Kidney epithelial cell (primary cell): ENCODE data around the gene MEST. TPM values are rescaled to one million over a fixed set of nuclear protein-coding genes. Genes with fewer than 3 reads are reported as not detected.

Source experiments
- DNase-seq: peaks from one replicate; pipeline ENCODE4 v3.0.0-alpha.2; 2010; ENCODE audit warnings: low read depth
- H3K27me3 ChIP-seq: 2 replicates; pipeline ENCODE4 v1.6.0; 2011; ENCODE audit warnings: low read length; ENCODE audit not compliant: control insufficient read depth, insufficient read depth
- H3K36me3 ChIP-seq: 2 replicates; pipeline ENCODE4 v1.5.1; 2011; ENCODE audit warnings: low read length; ENCODE audit not compliant: control insufficient read depth, insufficient read depth
- H3K4me3 ChIP-seq: 2 replicates; pipeline ENCODE4 v1.5.1; 2011; ENCODE audit warnings: low read depth, mild to moderate bottlenecking, control low read depth, low read length
- CTCF ChIP-seq: IDR thresholded peaks from 2 replicates; pipeline ENCODE4 v1.5.1; 2011; ENCODE audit warnings: mild to moderate bottlenecking, moderate library complexity, low read length, control low read depth, inconsistent platforms; ENCODE audit not compliant: insufficient read depth, poor library complexity, severe bottlenecking
- total RNA-seq: library from RNA; depleted of rRNA; stranded (reverse); fragments of >200 nt; gene quantifications from 2 replicates; pipeline ENCODE4 v1.2.3, GENCODE V29; 2015

The MEST gene
- total RNA-seq, 1 donor from 2014 or later, result 15.2 TPM

GRCh38 chr7:130479716-130480400, 12.0 kb upstream of the MEST start:
- no peak for DNase-seq
- H3K36me3 ChIP-seq, result no peaks in the 10 kb centered on the region
- TF ChIP-seq CTCF, result no peak
- no peaks in the 10 kb centered on the region for H3K27me3 ChIP-seq
- no peak overlapping the region for H3K4me3 ChIP-seq

- Histone ChIP-seq H3K4me3 (no peak overlapping the region), H3K27me3 (no peaks in the 10 kb centered on the region), H3K36me3 (no peaks in the 10 kb centered on the region)
- no peak for TF ChIP-seq CTCF
- no peak for DNase-seq
These were observed 10.0 kb upstream of the MEST start for GRCh38 chr7:130481898-130482297.

GRCh38 chr7:130483031-130483430, 8.9 kb upstream of the MEST start:
- Histone ChIP-seq H3K4me3 (no peak overlapping the region), H3K27me3 (no peaks in the 10 kb centered on the region), H3K36me3 (no peaks in the 10 kb centered on the region)
- DNase-seq, result no peak
- TF ChIP-seq CTCF, result no peak

- no peak for TF ChIP-seq CTCF
- Histone ChIP-seq H3K27me3 (no peaks in the 10 kb centered on the region), H3K4me3 (no peak overlapping the region), H3K36me3 (no peaks in the 10 kb centered on the region)
- no peak for DNase-seq
These were observed 6.2 kb upstream of the MEST start for GRCh38 chr7:130485734-130486113.

GRCh38 chr7:130486114-130486953, 5.6 kb upstream of the MEST start:
- DNase-seq, result no peak
- H3K27me3 ChIP-seq, result no peaks in the 10 kb centered on the region
- TF ChIP-seq CTCF, result peak; percentile 62
- H3K4me3 ChIP-seq, result peak overlapping the region; percentile 18
- H3K36me3 ChIP-seq, result no peaks in the 10 kb centered on the region
